ENCODE results near the gene KCP.

DNA sequence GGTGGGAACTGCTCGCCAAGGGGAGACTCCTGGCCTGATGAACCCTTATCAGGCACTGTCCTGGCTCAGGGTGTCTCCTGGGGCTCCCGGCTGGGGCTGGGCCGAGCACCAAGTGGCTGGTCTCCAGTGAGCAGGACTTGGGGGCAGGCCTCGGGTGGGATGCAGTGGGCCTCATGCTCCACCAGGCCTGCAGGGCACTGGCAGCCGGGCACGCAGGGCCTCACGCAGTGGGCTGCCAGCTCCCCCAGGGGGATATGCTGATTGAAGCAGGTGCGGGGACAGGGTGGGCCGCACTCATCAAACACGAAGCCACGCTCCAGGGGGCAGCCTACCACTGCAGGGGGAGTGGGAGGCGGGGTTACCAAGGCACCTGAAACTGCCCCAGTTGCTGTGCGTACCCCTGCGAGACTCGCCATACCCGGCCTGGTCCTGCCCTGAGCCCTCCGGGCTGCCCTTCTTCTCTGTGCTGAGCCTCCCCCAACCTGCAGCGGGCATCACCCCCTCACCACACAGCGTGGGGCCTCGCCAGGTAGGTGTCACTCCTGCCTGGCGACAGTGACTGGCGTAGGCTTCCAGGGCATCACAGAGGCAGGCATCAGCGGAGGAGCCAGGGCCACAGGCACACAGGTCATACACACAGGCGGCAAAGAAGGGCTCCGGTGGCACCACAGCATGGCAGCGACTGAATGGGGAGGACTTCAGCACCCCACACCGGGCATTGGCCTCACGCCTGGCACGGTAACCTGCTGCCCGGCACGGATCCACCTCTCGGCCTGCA, 33.3 kb downstream of the KCP start:
- no peak for TF ChIP-seq POLR2AphosphoS5 (IDR thresholded peaks at IDR 0.05)
- TF ChIP-seq EP300 (IDR thresholded peaks at IDR 0.05): no peak

Measured in stomach (tissue), 4 donors.